ENCODE results near the gene ACBD4. TPM values are rescaled to one million over a fixed set of nuclear protein-coding genes. Genes with fewer than 3 reads are reported as not detected.

The ACBD4 gene, protein sequence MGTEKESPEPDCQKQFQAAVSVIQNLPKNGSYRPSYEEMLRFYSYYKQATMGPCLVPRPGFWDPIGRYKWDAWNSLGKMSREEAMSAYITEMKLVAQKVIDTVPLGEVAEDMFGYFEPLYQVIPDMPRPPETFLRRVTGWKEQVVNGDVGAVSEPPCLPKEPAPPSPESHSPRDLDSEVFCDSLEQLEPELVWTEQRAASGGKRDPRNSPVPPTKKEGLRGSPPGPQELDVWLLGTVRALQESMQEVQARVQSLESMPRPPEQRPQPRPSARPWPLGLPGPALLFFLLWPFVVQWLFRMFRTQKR
- total RNA-seq (2022) (21.2 and 21.6 TPM in 2 replicates), Bru-seq, nascent RNA (percentile 63 among the genes with signal in this experiment), BruChase-seq, experiment 1, labeled RNA remaining after a 2-hour chase (percentile 62 among the genes with signal in this experiment), BruChase-seq, experiment 2, labeled RNA remaining after a 6-hour chase (percentile 61 among the genes with signal in this experiment)
- long read RNA-seq, partial matches to known transcripts: 1 of 18 reads
- long read RNA-seq, other reads (novel, unspliced or antisense): 13 of 18 reads

DNA sequence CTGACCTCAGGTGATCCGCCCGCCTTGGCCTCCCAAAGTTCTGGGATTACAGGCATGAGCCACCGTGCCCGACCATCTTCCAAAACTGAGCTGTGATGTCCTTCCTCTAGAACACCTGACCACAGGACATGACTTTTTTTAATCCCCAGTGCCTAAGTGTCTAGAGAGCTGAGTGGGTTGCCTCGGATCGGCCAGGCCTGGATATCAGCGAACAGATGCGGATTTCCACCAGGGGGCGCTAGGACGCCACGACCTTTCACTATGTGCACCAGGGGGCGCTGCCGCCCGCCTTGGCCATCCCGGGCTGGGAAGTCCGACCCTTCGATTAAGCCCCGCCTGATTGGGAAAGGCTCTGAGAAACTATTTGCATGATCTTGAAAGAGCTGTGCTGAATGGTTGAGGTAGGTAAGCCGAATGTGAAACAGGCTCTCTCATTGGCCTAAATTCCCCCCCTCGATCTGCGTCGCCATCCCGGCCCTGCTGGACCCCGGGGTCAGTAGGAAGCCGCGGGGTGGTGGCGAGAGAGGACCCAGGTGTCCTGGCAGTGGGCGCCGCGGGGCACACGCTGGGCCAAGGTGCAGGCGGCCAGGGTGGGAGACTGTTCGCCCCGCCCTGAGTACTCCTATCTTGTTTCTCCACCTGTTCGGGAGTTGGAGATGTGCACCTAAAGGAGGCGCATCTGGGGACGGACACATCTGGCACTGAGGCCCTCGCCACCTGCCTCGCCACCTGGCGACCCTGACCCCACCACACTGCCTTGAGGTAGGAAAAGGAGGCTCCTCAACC, at the start of gene ACBD4:
ACBD4 (plus strand) TSS at position 496 of the 786 bp plus-strand sequence. CDS start 458 bp downstream, outside the sequence.
- Mint-ChIP-seq H3K27me3 (ENCODE audit: insufficient read depth, unreplicated experiment) (no peaks in the 10 kb centered on the region), H3K27ac (ENCODE audit: unreplicated experiment) (peak within 1 kb of the TSS; percentile 56), H3K4me1 (ENCODE audit: low read depth, unreplicated experiment) (peaks cover 11% of the 10 kb centered on the region), H3K36me3 (ENCODE audit: insufficient read depth, unreplicated experiment) (peaks cover 37% of the 10 kb centered on the region), H3K4me3 (ENCODE audit: unreplicated experiment) (peak within 1 kb of the TSS; percentile 81), H3K9me3 (ENCODE audit: unreplicated experiment) (no peaks in the 10 kb centered on the region)
- no TSS peak for BruUV-seq (replicated peaks)
- ChIA-PET POLR2A (interaction anchor here (0.5 to 2.9 kb wide), 8 partner anchors 11 to 181 kb away, joined by 3 to 52 read pairs (median 6); partner anchors contain the start of genes HEXIM1, HEXIM2 and MAP3K14), CTCF (interaction anchor here (0.5 to 3.2 kb wide), 73 partner anchors 8 to 803 kb away, joined by 3 to 230 read pairs (median 5); partner anchors contain the start of genes C1QL1, HEXIM1, HEXIM2 and MAP3K14)
- TF ChIP-seq, protein P1, sequence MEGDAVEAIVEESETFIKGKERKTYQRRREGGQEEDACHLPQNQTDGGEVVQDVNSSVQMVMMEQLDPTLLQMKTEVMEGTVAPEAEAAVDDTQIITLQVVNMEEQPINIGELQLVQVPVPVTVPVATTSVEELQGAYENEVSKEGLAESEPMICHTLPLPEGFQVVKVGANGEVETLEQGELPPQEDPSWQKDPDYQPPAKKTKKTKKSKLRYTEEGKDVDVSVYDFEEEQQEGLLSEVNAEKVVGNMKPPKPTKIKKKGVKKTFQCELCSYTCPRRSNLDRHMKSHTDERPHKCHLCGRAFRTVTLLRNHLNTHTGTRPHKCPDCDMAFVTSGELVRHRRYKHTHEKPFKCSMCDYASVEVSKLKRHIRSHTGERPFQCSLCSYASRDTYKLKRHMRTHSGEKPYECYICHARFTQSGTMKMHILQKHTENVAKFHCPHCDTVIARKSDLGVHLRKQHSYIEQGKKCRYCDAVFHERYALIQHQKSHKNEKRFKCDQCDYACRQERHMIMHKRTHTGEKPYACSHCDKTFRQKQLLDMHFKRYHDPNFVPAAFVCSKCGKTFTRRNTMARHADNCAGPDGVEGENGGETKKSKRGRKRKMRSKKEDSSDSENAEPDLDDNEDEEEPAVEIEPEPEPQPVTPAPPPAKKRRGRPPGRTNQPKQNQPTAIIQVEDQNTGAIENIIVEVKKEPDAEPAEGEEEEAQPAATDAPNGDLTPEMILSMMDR (IDR thresholded peaks at IDR 0.05; ENCODE audit: insufficient read depth in 1 of 2, low read depth in 1 of 2, low read length in 1 of 2, severe bottlenecking in 1 of 2, unreplicated experiment in 1 of 2): peak; percentile 100
- peaks cover 17% of the 10 kb centered on the region for H3K4me1 ChIP-seq
- H3K9me3 ChIP-seq: no peaks in the 10 kb centered on the region
- DNase-seq: peak; percentile 97 to 98
- H3K36me3 ChIP-seq (ENCODE audit: control insufficient read depth, insufficient read depth, low read length): peaks cover 1% of the 10 kb centered on the region; the same call in 1 of the 2 replicates
- H3K27me3 ChIP-seq (replicated peaks; ENCODE audit: control insufficient read depth, insufficient read depth, low read length): no peaks in the 10 kb centered on the region
- intact Hi-C loops (cut with micrococcal nuclease; ENCODE audit: unreplicated experiment): loop anchor here (1.0 to 10.0 kb wide), 5 partner anchors 13 to 361 kb away; partner anchors contain the start of genes HEXIM1 and HEXIM2
- H3K4me3 ChIP-seq (ENCODE audit: low read depth, low read length): peak within 1 kb of the TSS; percentile 56

DNA sequence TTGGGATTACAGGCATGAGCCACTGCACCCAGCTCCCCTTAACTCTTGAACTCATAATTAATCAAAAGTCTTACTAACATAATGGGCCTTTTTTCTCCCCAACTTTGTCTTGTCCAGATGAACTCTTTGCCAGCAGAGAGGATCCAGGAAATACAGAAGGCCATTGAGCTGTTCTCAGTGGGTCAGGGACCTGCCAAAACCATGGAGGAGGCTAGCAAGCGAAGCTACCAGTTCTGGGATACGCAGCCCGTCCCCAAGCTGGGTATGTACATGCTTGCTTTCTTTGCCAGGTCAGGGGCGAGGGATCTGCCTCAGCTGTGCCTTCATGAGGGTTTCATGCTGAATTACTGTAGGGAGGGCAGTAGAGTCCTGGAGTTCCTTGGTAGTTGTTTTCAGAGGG, 49.1 kb upstream of the ACBD4 start:
- CTCF ChIA-PET: interaction anchor here (0.7 kb wide), 1 partner anchor 49 kb away, joined by 5 read pairs; the partner anchor contains the start of gene ACBD4
- POLR2A ChIA-PET: no interaction called here
- Histone ChIP-seq H3K36me3 (ENCODE audit: control insufficient read depth, insufficient read depth, low read length) (peaks cover 9% of the 10 kb centered on the region), H3K4me1 (no peaks in the 10 kb centered on the region), H3K4me3 (ENCODE audit: low read depth, low read length) (no peak overlapping the region), H3K9me3 (no peaks in the 10 kb centered on the region), H3K27me3 (replicated peaks; ENCODE audit: control insufficient read depth, insufficient read depth, low read length) (no peaks in the 10 kb centered on the region)
- intact Hi-C loops (cut with micrococcal nuclease; ENCODE audit: unreplicated experiment): no loop called here
- DNase-seq: no peak
- Mint-ChIP-seq H3K27ac (ENCODE audit: unreplicated experiment) (no peak overlapping the region), H3K9me3 (ENCODE audit: unreplicated experiment) (no peaks in the 10 kb centered on the region), H3K36me3 (ENCODE audit: insufficient read depth, unreplicated experiment) (peaks cover 84% of the 10 kb centered on the region), H3K27me3 (ENCODE audit: insufficient read depth, unreplicated experiment) (no peaks in the 10 kb centered on the region), H3K4me1 (ENCODE audit: low read depth, unreplicated experiment) (no peaks in the 10 kb centered on the region), H3K4me3 (ENCODE audit: unreplicated experiment) (no peak overlapping the region)
- no TSS peak for BruUV-seq (replicated peaks)
- TF ChIP-seq, protein P1 (IDR thresholded peaks at IDR 0.05; ENCODE audit: insufficient read depth in 1 of 2, low read depth in 1 of 2, low read length in 1 of 2, severe bottlenecking in 1 of 2, unreplicated experiment in 1 of 2): no peak

Data from Caco-2 (cell line).